Measurements from ENCODE around the gene VTA1.
"Not testable (repeated sequence)": the region's sequence is repeated elsewhere in the genome, so short reads cannot be mapped to it uniquely, and the experiment has no call there.

The VTA1 gene

DNA sequence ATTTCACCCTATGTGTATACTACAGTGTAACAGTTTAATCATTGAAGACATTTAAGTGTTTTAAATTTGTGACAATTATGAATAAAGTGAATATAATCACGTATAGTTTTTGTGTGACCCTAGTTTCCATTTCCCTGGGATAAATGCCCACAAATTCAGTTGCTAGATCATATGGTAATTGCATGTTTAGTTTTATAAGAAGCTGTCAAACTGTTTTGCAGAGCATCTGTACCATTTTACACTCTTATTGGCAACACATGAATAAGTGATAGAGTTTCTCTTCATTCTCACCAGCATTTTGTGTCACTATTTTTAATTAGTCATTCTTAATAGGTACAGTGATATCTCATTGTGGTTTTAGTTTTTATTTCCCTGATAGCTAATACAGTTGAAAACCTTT lies 7.3 kb downstream of the VTA1 start:
- DNase-seq (ENCODE audit: low read depth): no peak
- no peak overlapping the region for H3K4me3 ChIP-seq (replicated peaks; ENCODE audit: low read depth, low read length)
- TF ChIP-seq, protein P1, sequence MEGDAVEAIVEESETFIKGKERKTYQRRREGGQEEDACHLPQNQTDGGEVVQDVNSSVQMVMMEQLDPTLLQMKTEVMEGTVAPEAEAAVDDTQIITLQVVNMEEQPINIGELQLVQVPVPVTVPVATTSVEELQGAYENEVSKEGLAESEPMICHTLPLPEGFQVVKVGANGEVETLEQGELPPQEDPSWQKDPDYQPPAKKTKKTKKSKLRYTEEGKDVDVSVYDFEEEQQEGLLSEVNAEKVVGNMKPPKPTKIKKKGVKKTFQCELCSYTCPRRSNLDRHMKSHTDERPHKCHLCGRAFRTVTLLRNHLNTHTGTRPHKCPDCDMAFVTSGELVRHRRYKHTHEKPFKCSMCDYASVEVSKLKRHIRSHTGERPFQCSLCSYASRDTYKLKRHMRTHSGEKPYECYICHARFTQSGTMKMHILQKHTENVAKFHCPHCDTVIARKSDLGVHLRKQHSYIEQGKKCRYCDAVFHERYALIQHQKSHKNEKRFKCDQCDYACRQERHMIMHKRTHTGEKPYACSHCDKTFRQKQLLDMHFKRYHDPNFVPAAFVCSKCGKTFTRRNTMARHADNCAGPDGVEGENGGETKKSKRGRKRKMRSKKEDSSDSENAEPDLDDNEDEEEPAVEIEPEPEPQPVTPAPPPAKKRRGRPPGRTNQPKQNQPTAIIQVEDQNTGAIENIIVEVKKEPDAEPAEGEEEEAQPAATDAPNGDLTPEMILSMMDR (IDR thresholded peaks at IDR 0.05; ENCODE audit: low read length, missing control alignments): no peak

DNA sequence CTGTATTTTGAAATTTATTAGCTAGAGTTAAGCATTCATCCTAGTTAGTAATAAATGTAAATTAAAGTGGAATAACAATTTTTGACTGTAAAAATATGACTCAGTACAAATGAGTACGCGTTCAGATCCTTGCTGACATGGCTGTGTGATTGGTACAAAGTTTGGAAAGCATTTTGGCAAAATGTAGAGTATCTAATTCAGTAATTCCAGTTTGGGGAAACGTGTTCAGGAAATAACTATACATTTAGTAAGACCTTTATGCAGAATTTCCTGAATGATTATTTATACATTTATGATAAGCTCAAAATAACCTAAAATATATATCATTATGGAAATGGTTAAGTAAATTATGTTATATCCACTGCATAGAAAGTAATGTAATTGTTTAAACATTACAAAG lies 8.0 kb downstream of the VTA1 start:
- TF ChIP-seq, protein P1 (IDR thresholded peaks at IDR 0.05; ENCODE audit: low read length, missing control alignments): no peak
- H3K4me3 ChIP-seq (replicated peaks; ENCODE audit: low read depth, low read length): no peak overlapping the region
- DNase-seq (ENCODE audit: low read depth): peak; percentile 13

DNA sequence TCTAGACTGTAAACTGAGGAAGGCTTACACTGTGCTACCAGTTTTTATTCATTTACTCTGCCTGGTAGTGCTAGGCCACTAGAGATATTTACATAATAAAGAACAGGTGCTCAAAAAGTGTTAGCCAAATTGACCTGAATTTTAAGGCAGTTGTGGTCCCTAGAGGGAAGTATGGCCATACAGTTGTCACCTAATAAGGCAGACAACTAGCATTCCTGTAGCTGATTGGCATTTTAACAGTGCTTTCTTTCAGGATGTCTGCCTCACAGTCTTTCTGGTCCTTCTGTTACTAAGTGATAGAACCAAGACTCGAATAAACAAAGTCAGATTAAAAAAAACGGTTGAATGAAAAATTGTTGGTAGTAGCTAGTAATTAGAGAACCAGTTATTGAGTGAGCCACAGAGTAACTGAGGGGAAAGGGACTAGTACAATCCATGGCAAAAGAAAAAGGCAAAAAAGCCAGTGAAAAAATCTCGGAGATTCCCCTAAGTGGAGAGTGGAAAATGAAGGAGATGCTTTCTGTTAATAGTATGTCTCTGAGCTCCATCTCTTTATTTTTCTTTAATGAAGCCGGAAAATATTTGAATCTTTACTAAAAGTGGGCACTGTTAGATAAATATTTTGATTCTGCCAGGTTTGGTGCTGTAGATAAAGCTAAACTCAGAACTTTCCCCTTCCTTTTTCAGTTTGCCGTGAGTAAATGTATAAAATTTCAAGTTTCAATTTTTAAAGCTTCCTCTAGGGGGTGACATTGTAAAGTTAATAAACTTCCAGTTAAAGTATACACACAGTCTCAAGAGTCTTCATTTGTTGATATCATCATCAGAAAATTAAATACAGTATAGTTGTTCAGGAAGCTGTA lies 9.1 kb downstream of the VTA1 start:
- H3K4me3 ChIP-seq (replicated peaks; ENCODE audit: low read depth, low read length): peak overlapping the region; percentile 21
- TF ChIP-seq, protein P1 (IDR thresholded peaks at IDR 0.05; ENCODE audit: low read length, missing control alignments): peak; percentile 39
- peak; percentile 60 for DNase-seq (ENCODE audit: low read depth)

DNA sequence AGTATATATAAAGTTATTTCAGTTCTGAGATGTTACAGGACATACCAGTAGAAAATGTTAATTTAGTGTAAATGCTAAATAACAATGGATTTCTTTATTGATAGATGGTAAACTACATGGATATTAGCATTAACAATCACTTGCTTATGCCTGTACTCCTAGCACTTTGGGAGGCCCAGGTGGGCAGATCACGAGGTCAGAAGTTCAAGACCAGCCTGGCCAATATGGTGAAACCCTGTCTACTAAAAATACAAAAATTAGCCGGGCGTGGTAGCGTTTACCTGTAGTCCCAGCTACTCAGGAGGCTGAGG lies 9.7 kb downstream of the VTA1 start:
- H3K4me3 ChIP-seq (replicated peaks; ENCODE audit: low read depth, low read length); DNase-seq (ENCODE audit: low read depth): not testable (repeated sequence)

DNA sequence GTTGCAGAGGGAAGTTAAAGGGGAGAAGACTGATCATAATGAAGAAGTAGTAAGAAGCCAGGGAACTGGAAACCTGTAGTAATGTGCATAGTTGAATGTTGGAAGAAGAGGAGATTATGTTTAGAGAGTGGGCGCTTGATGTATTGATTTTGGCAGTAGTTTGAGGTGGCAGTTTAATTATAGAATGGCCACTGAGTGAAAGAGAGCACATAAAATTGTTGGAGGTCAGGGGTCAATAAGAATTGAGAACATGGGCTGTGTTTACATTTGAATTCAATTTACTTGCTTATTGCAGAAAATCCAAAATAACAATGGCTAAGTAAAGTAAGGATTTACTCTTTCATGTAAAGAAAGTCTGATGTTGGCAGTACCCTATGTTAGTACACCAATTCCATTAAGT lies 15.7 kb downstream of the VTA1 start:
- no peak overlapping the region for H3K4me3 ChIP-seq (replicated peaks; ENCODE audit: low read depth, low read length)
- no peak for DNase-seq (ENCODE audit: low read depth)
- TF ChIP-seq, protein P1 (IDR thresholded peaks at IDR 0.05; ENCODE audit: low read length, missing control alignments): no peak

DNA sequence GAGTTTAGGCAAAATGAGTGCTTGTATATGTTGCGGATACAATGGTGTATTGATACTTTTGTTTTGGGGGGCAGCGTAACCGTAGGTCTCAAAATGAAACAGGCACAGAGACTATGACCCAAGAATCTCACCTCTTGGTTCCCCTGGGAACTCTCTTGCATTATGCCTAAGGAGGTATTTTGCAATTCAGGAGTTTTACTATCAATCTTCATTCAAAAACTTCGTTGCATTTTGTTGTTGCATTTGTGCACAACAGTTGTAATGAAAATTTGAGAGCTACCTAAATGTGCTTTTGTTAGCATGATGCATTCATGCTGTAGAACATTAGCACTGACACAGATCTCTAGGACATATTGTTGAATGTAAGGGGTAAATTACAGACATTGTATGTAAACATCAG lies 18.2 kb downstream of the VTA1 start:
- H3K4me3 ChIP-seq (replicated peaks; ENCODE audit: low read depth, low read length): no peak overlapping the region
- DNase-seq (ENCODE audit: low read depth): no peak
- TF ChIP-seq, protein P1 (IDR thresholded peaks at IDR 0.05; ENCODE audit: low read length, missing control alignments): no peak

DNA sequence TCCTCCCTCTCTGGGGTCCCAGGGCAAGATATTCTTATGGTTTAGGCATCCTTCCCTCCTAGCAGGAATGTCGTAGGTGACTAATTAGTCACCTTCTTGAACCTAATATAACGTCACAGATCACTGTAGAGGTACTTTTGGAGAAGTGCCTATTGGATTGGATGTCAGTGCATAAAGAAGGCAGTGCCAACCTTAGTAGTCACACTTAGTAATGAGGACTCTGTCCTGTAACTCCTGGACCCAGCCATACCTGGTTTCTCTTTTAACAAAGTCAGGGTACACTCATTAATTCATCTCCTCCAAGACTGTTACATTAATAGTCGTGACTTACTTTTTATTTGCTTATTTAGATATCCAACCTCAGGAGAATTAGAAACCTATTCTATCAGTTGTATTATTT lies 20.0 kb downstream of the VTA1 start:
- DNase-seq (ENCODE audit: low read depth): no peak
- TF ChIP-seq, protein P1 (IDR thresholded peaks at IDR 0.05; ENCODE audit: low read length, missing control alignments): no peak
- H3K4me3 ChIP-seq (replicated peaks; ENCODE audit: low read depth, low read length): no peak overlapping the region

Data from fibroblast of pulmonary artery (primary cell).